Measurements from ENCODE around the gene ABHD8.

The ABHD8 gene

DNA sequence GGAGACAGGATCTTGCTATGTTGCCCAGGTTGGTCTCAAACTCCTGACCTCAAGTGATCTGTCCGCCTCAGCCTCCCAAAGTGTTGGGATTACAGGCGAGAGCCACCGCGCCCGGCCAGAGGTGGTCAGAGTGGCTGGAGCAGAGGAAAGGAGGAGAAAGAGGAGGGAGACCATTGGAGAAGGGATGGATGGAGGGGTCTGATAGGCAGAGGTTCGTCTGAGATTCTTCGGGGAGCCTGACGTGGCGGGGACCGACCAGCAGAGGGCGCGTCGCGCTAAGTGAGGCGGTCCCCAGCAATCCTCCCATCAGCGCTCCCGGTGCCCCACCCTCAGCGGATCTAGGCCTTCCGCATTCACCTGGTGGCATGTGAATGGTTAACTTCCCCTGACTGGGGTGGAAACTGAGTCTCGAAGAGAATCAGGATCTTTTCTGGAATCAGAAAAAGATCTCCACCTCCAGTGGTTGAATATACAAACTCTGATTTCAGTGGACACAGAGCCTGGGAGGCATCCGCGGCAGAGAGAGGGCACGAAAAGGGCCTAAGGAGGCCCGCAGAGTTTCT, 43.0 kb upstream of the ABHD8 start:
- no peak overlapping the region for H3K4me3 ChIP-seq (replicated peaks in 1 of 2; ENCODE audit: low read depth in 2 of 2, low read length in 2 of 2)
- DNase-seq (ENCODE audit: low read depth in 2 of 2): peak; percentile 72 to 73
- TF ChIP-seq, protein P1, sequence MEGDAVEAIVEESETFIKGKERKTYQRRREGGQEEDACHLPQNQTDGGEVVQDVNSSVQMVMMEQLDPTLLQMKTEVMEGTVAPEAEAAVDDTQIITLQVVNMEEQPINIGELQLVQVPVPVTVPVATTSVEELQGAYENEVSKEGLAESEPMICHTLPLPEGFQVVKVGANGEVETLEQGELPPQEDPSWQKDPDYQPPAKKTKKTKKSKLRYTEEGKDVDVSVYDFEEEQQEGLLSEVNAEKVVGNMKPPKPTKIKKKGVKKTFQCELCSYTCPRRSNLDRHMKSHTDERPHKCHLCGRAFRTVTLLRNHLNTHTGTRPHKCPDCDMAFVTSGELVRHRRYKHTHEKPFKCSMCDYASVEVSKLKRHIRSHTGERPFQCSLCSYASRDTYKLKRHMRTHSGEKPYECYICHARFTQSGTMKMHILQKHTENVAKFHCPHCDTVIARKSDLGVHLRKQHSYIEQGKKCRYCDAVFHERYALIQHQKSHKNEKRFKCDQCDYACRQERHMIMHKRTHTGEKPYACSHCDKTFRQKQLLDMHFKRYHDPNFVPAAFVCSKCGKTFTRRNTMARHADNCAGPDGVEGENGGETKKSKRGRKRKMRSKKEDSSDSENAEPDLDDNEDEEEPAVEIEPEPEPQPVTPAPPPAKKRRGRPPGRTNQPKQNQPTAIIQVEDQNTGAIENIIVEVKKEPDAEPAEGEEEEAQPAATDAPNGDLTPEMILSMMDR (IDR thresholded peaks at IDR 0.05; ENCODE audit: low read depth, low read length): peak; percentile 90

DNA sequence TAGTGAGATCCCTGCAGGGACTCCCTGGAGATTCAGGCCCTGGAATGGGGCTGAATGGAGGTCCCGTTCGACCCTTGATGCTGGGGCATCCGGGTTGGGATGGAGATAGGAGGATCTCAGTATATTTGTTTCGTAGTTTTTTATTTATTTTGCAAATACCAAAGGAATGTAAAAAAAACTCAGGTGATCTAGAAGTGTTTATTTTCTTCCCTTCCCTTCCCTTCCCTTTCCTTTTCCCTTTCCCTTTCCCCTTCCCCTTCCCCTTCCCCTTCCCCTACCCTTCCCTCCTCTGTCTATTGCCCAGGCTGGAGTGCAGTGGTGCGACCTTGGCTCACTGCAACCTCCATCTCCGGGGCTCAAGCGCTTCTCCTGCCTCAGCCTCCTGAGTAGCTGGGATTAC, 38.6 kb upstream of the ABHD8 start:
- H3K4me3 ChIP-seq (replicated peaks in 1 of 2; ENCODE audit: low read depth in 2 of 2, low read length in 2 of 2): no peak overlapping the region
- no peak for DNase-seq (ENCODE audit: low read depth in 2 of 2)
- TF ChIP-seq, protein P1 (IDR thresholded peaks at IDR 0.05; ENCODE audit: low read depth, low read length): no peak

DNA sequence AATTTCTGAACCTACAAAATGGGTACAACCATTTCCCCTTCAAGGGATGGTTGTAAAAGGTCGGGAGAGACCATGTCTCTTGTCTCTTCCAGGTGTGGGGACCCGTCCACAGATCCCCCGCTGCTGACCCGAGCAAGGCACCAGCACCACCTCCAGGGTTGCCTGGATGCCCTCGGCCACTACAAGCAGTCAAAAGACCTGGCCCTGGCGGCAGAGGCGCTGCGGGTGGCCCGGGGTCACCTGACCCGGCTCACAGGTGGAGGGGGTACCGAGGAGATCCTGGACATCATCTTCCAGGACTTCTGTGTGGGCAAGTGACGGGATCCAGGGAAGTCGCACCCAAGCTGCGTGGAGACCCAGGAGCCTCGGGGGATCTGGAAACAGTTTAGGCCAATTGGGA, 38.2 kb upstream of the ABHD8 start:
- no peak overlapping the region for H3K4me3 ChIP-seq (replicated peaks in 1 of 2; ENCODE audit: low read depth in 2 of 2, low read length in 2 of 2)
- no peak for DNase-seq (ENCODE audit: low read depth in 2 of 2)
- TF ChIP-seq, protein P1 (IDR thresholded peaks at IDR 0.05; ENCODE audit: low read depth, low read length): no peak

DNA sequence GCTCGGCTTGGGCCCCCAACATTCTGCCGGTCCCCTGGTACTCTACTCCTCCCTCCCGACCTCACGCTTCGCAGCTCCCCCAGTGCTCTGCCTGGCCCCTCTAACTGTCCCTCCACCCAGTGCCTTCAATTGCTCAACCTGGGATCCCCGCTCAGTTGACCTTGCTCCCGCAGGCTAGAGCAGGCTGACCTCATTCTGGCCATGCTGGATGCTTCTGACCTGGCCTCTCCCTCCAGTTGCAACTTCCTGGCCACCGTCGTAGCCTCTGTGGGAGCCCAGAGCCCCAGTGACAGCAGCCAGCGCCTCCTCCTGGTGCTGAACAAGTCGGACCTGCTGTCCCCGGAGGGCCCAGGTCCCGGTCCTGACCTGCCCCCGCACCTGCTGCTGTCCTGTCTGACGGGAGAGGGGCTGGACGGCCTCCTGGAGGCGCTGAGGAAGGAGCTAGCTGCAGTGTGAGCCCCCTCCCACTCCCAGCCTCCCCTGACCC, 37.7 kb upstream of the ABHD8 start:
- no peak for DNase-seq (ENCODE audit: low read depth in 2 of 2)
- TF ChIP-seq, protein P1 (IDR thresholded peaks at IDR 0.05; ENCODE audit: low read depth, low read length): no peak
- no peak overlapping the region for H3K4me3 ChIP-seq (replicated peaks in 1 of 2; ENCODE audit: low read depth in 2 of 2, low read length in 2 of 2)

DNA sequence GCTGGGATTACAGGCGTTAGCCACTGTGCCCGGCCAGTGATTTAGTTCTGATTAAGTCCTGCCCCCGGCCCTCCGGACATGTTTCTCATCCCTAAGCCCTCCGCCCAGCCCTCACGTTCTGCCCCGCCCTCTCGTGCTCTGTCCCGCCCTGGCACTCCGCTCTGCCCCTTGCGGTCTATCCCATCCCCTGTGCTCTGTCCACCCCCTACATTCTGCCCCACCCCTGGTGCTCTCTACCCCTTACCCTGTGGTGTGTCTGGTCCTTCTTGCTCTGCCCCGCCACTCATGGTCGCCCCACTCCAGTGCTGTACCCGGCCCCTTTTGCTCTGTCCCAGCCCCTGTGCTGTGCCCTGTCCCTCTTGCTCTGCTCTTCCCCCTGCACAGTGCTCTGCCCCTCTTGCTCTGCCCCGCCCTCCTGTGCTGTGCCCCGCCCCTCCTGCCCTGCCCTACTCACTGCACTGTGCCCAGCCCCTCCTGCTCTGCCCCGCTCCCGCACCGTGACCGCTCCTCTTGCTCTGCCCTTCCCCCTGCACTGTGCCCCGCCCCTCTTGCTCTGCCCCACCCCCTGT, 37.2 kb upstream of the ABHD8 start:
- TF ChIP-seq, protein P1 (IDR thresholded peaks at IDR 0.05; ENCODE audit: low read depth, low read length): no peak
- DNase-seq (ENCODE audit: low read depth in 2 of 2): no peak
- no peak overlapping the region for H3K4me3 ChIP-seq (replicated peaks in 1 of 2; ENCODE audit: low read depth in 2 of 2, low read length in 2 of 2)

DNA sequence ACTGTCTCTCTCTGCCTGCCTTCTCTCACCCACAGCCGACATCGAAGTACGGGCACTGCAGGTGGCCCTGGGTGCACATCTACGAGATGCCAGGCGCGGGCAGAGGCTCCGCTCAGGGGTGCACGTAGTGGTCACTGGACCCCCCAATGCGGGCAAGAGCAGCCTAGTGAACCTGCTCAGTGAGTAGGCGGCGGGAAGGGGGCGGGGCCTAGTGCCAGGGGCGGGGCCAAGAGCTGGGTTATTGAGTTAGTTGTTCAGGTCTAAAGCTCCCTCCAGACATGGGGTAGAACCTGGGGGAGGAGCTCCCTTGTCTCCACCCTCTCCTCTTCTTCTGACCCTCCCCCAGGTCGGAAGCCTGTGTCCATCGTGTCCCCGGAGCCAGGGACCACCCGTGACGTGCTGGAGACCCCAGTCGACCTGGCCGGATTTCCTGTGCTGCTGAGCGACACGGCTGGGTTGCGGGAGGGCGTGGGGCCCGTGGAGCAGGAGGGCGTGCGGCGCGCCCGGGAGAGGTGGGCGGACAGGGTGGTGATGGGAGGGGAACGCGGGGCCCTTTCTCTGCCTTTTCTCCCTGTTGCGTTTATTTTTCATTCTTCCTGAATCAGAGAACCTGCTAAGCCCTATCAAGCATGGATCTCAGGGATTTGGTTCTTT, 36.0 kb upstream of the ABHD8 start:
- no peak overlapping the region for H3K4me3 ChIP-seq (replicated peaks in 1 of 2; ENCODE audit: low read depth in 2 of 2, low read length in 2 of 2)
- TF ChIP-seq, protein P1 (IDR thresholded peaks at IDR 0.05; ENCODE audit: low read depth, low read length): no peak
- no peak for DNase-seq (ENCODE audit: low read depth in 2 of 2)
